Mucosa of rectum (tissue), 2 donors: ENCODE data around the gene C2CD2L.
A peak's percentile ranks its signal among the peaks of the same experiment; 100 is the strongest.
"Not testable (repeated sequence)": the region's sequence is repeated elsewhere in the genome, so short reads cannot be mapped to it uniquely, and the experiment has no call there.

Experiments used
- H3K27ac ChIP-seq, 2 donors: one replicate each; pipeline ENCODE4 v1.7.0; 2013; ENCODE audit warnings: inconsistent platforms in 2 of 2, low read depth in 2 of 2, low read length in 2 of 2
- H3K27me3 ChIP-seq, 2 donors: one replicate each; pipeline ENCODE4 v1.7.0; 2013; ENCODE audit warnings: low read length in 2 of 2; ENCODE audit not compliant: control insufficient read depth in 2 of 2, insufficient read depth in 2 of 2
- H3K36me3 ChIP-seq, 2 donors: one replicate each; pipeline ENCODE4 v1.7.0; 2013; ENCODE audit warnings: low read length in 2 of 2; ENCODE audit not compliant: control insufficient read depth in 2 of 2, insufficient read depth in 2 of 2
- H3K4me1 ChIP-seq, 2 donors: one replicate each; pipeline ENCODE4 v1.7.0; 2013; ENCODE audit warnings: low read length in 2 of 2, mild to moderate bottlenecking in 1 of 2; ENCODE audit not compliant: control insufficient read depth in 2 of 2, insufficient read depth in 2 of 2
- H3K4me3 ChIP-seq, 2 donors: one replicate each; pipeline ENCODE4 v1.7.0; 2013; ENCODE audit warnings: low read length in 2 of 2
- H3K9ac ChIP-seq, 2 donors: one replicate each; pipeline ENCODE4 v1.7.0; 2013; ENCODE audit warnings: low read length in 2 of 2, low read depth in 1 of 2, mild to moderate bottlenecking in 1 of 2
- H3K9me3 ChIP-seq, 2 donors: one replicate each; pipeline ENCODE4 v1.7.0; 2013; ENCODE audit warnings: low read length in 2 of 2; ENCODE audit not compliant: control insufficient read depth in 2 of 2
- donor health status: healthy.
- donor health status: Normal muscosa, but diverticular disease.

The C2CD2L gene

GRCh38 chr11:119125821-119126220, 18.7 kb downstream of the C2CD2L start:
- Histone ChIP-seq H3K36me3 (peaks cover 19 to 26% of the 10 kb centered on the region in 2 donors), H3K27me3 (no peaks in the 10 kb centered on the region)

GRCh38 chr11:119126675-119127268, 19.6 kb downstream of the C2CD2L start:
- Histone ChIP-seq H3K27ac (peak overlapping the region; percentile 61 to 64), H3K4me1 (peaks cover 16 to 28% of the 10 kb centered on the region in 2 donors), H3K9ac (peak overlapping the region in 1 of 2 donors; percentile 7), H3K36me3 (peaks cover 28 to 34% of the 10 kb centered on the region in 2 donors), H3K9me3 (no peaks in the 10 kb centered on the region), H3K4me3 (no peak overlapping the region), H3K27me3 (no peaks in the 10 kb centered on the region)

More at GRCh38 chr11:119125821-119126220, 18.7 kb downstream of the C2CD2L start:
- Histone ChIP-seq H3K4me1 (peaks cover 18 to 31% of the 10 kb centered on the region in 2 donors), H3K4me3 (no peak overlapping the region), H3K9ac (peak overlapping the region in 1 of 2 donors; percentile 1), H3K27ac (peak overlapping the region; percentile 61 to 64), H3K9me3 (no peaks in the 10 kb centered on the region)

DNA sequence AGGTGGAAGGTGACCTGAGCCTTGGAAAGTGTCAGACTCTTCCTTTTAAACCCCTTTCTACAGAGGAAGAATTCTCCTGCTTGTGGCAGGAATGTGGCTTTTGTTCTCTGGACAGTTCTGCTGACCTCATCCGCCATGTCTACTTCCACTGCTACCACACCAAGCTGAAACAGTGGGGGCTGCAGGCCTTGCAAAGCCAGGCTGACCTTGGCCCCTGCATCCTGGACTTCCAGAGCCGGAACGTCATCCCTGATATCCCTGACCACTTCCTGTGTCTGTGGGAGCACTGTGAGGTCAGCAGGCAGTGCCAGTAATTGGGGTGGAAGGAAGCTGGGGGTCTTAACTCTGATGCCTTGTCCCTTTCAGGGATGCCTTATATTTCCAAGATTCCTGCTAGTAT, 23.5 kb downstream of the C2CD2L start:
- H3K27me3 ChIP-seq = no peaks in the 10 kb centered on the region
- H3K27ac ChIP-seq = no peak overlapping the region
- no peaks in the 10 kb centered on the region for H3K9me3 ChIP-seq
- H3K9ac ChIP-seq = no peak overlapping the region
- no peak overlapping the region for H3K4me3 ChIP-seq
- peaks cover 42 to 53% of the 10 kb centered on the region in 2 donors for H3K36me3 ChIP-seq
- peaks cover 6 to 12% of the 10 kb centered on the region in 2 donors for H3K4me1 ChIP-seq

- Histone ChIP-seq H3K4me3 (no peak overlapping the region), H3K9me3 (no peaks in the 10 kb centered on the region), H3K27me3 (no peaks in the 10 kb centered on the region), H3K27ac (no peak overlapping the region), H3K36me3 (peaks cover 42 to 45% of the 10 kb centered on the region in 2 donors), H3K9ac (no peak overlapping the region), H3K4me1 (no peaks in the 10 kb centered on the region)
Observed at GRCh38 chr11:119134389-119134978, 27.3 kb downstream of the C2CD2L start.

- H3K4me3 ChIP-seq, H3K9me3 ChIP-seq, H3K27me3 ChIP-seq, H3K27ac ChIP-seq, H3K4me1 ChIP-seq, H3K9ac ChIP-seq, H3K36me3 ChIP-seq: not testable (repeated sequence)
Observed at GRCh38 chr11:119139276-119139675, 32.1 kb downstream of the C2CD2L start.

GRCh38 chr11:119144825-119145486, 37.8 kb downstream of the C2CD2L start:
- Histone ChIP-seq H3K36me3 (no peaks in the 10 kb centered on the region), H3K9ac (no peak overlapping the region), H3K4me3 (no peak overlapping the region), H3K9me3 (no peaks in the 10 kb centered on the region), H3K27ac (no peak overlapping the region), H3K27me3 (peaks cover 21 to 27% of the 10 kb centered on the region in 2 donors), H3K4me1 (peaks cover 0 to 5% of the 10 kb centered on the region in 2 donors)

- peaks cover 0 to 5% of the 10 kb centered on the region in 2 donors for H3K4me1 ChIP-seq
- no peak overlapping the region for H3K4me3 ChIP-seq
- H3K36me3 ChIP-seq = no peaks in the 10 kb centered on the region
- H3K9ac ChIP-seq = no peak overlapping the region
- no peak overlapping the region for H3K27ac ChIP-seq
- H3K9me3 ChIP-seq = no peaks in the 10 kb centered on the region
- H3K27me3 ChIP-seq = peaks cover 27 to 33% of the 10 kb centered on the region in 2 donors
Observed at GRCh38 chr11:119145551-119145950, 38.4 kb downstream of the C2CD2L start.

GRCh38 chr11:119147604-119148333, 40.6 kb downstream of the C2CD2L start:
- Histone ChIP-seq H3K27ac (no peak overlapping the region), H3K9me3 (no peaks in the 10 kb centered on the region), H3K4me1 (peaks cover 0 to 5% of the 10 kb centered on the region in 2 donors), H3K27me3 (peaks cover 30 to 42% of the 10 kb centered on the region in 2 donors), H3K36me3 (no peaks in the 10 kb centered on the region), H3K4me3 (no peak overlapping the region), H3K9ac (no peak overlapping the region)

GRCh38 chr11:119148720-119149017, 41.5 kb downstream of the C2CD2L start:
- H3K9ac ChIP-seq = no peak overlapping the region
- peaks cover 0 to 5% of the 10 kb centered on the region in 2 donors for H3K4me1 ChIP-seq
- H3K27ac ChIP-seq = no peak overlapping the region
- no peaks in the 10 kb centered on the region for H3K36me3 ChIP-seq
- H3K9me3 ChIP-seq = no peaks in the 10 kb centered on the region
- peaks cover 30 to 50% of the 10 kb centered on the region in 2 donors for H3K27me3 ChIP-seq
- H3K4me3 ChIP-seq = peak overlapping the region; percentile 44 to 57
